Urothelium cell line (cell line): ENCODE results near the gene ARMCX2.
"Not testable (repeated sequence)": the region's sequence is repeated elsewhere in the genome, so short reads cannot be mapped to it uniquely, and the experiment has no call there.

Experiments
- DNase-seq: peaks from one replicate; pipeline ENCODE4 v3.0.0; 2011; ENCODE audit warnings: low spot score, mixed read lengths
- FAIRE-seq: peaks from 2 replicates; lab custom pipeline; 2011; peaks lifted over from hg19 to GRCh38; lab: Jason Lieb, UNC

ARMCX2 gene

GRCh38 chrX:101659601-101660063 is at the start of gene ARMCX2:
ARMCX2 (minus strand) TSS chrX:101659850; CDS start chrX:101657588, 2,262 bp downstream.
- DNase-seq (peak; percentile 76), FAIRE-seq (no peak)

GRCh38 chrX:101709384-101709783 is 49.7 kb upstream of the ARMCX2 start:
- DNase-seq = no peak
- FAIRE-seq = no peak

DNA sequence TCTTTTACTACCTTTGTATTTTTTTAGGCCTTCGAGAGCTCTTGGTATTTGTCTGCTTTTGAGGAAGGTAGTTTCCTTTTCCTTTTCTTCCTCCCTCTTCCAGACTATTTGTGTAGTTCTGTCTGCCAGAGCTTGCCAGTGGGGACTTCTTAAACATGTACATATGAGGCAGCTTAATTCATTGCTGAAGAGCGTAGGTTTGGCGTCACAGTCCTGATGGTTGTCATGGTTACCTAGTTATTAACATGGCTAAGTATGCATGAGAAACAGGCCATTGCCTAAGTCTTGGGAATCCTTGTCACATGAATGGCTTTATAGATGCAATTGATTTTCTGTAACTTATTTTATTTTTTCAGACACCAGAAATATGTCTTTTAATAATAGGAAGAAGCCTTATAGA is 48.5 kb upstream of the ARMCX2 start:
- no peak for FAIRE-seq
- DNase-seq = no peak

DNA sequence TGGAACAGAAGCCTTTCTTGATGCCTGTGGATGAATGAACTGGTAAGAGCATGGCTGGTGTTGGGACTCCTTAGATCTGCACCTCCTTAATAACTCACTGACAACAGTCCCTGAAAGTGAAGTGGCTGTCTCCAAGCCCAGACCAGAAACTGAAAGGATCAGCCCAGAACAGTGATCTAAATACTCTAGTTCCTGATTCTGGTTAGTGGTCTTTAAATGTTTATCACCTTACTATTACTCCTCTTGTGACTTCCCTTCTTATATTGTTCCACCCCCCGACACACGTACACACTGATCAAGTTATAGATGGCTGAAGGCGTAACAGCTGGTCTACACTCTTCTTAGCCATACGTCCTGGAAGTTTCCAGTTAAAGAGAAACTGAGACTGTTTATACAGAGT is 33.8 kb upstream of the ARMCX2 start:
- no peak for DNase-seq
- no peak for FAIRE-seq

GRCh38 chrX:101691835-101692234 is 32.2 kb upstream of the ARMCX2 start:
- no peak for FAIRE-seq
- no peak for DNase-seq

- no peak for DNase-seq
- FAIRE-seq = no peak
These were observed 26.9 kb upstream of the ARMCX2 start for GRCh38 chrX:101686574-101686973.

- DNase-seq = no peak
- no peak for FAIRE-seq
These were observed 26.3 kb upstream of the ARMCX2 start for GRCh38 chrX:101685923-101686322.

- DNase-seq (peak; percentile 17), FAIRE-seq (no peak)
These were observed 23.1 kb upstream of the ARMCX2 start for GRCh38 chrX:101682723-101683122.

GRCh38 chrX:101677028-101677427 is 17.4 kb upstream of the ARMCX2 start:
- DNase-seq (no peak), FAIRE-seq (no peak)

DNA sequence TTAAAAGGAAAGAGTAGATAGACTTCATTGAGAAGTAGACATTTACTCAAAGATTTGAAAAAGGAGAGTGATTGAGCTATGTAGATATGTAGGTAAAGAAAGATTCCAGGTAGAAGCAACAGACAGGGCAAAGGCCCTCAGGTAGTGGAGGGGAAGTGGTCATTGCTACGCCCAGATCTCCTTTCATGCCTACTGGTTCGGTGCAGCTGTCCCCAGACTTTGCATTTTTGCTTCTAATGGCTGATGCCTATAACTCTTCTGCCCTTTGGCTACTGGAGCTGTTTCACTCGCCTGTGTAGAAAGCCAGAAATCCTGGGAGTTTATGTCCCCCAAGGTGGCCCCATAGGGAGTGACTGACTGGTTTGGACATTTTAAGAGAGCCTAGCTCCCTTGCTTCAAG is 16.9 kb upstream of the ARMCX2 start:
- FAIRE-seq (no peak), DNase-seq (no peak)

- FAIRE-seq = no peak
- DNase-seq = no peak
These were observed 8.5 kb upstream of the ARMCX2 start for GRCh38 chrX:101668143-101668542.

DNA sequence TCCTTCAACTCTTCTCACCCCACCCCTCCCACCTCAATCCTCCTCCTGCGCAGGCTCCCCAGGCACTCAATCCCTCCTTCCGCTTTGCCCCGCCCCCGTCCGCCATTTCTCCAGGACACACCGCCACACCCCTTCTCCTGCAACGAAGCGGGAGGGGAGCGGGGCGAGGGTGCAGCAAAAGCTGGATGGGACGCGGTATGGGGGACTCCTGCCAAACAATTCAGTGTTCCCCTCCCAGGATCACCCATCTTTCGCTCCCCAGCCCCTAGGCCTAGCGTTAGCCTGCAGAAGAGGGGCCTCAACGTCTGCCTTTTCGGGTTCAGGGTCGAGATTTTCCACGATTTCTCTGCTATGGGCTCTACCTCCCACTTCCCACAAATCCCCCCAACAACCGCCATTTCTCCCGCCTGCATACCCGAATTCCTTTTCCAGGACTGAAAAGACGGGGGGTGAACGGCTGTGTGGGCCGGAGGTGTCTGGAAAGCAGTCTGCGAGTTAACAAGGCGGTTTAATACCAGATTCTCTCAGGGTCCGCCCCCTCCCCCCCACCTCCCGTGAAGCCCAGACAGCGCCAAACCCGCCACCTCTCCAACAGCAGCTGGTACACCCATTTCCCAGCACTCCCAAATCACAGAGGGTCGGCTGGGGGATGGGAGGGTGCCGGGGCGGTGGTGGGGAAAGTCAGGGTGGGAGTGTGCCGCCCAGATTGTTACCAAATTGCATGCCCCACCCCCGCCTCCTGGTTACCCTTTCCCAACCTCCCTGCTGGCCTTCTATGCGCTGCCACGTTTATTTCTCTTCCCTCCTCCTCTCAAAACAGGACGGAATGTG is 774 bp downstream of the ARMCX2 start:
- DNase-seq = peak; percentile 83

DNA sequence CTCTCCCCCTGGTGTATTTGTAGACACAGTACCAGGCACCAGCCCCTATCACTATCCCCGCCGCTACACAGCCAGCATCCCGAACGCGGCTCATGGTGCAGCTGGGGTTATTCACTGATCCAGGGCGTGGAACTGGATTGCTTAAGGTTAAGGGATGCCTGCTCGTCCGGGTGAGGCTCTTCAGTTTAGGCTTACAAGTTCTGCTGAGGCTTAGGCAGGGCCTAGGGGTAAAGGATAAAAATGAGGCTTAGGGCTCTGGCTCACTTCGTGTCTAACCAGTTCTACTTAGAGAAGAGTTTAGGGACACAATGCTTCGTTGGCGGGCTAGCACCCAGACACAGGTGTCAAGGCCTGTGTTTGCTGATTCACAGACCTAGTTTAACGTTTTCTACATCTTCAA is 2.2 kb downstream of the ARMCX2 start:
- FAIRE-seq (no peak), DNase-seq (no peak)

More for the DNA sequence above, 774 bp downstream of the ARMCX2 start:
- no peak for FAIRE-seq

GRCh38 chrX:101656817-101657216 is 2.8 kb downstream of the ARMCX2 start:
- FAIRE-seq = no peak
- no peak for DNase-seq

GRCh38 chrX:101655534-101655933 is 4.1 kb downstream of the ARMCX2 start:
- no peak for FAIRE-seq
- no peak for DNase-seq

DNA sequence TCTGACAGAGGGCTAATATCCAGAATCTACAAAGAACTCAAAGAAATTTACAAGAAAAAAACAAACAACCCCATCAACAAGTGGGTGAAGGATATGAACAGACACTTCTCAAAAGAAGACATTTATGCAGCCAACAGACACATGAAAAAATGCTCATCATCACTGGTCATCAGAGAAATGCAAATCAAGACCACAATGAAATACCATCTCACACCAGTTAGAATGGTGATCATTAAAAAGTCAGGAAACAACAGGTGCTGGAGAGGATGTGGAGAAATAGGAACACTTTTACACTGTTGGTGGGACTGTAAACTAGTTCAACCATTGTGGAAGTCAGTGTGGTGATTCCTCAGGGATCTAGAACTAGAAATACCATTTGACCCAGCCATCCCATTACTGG is 11.9 kb downstream of the ARMCX2 start:
- not testable (repeated sequence) for DNase-seq, FAIRE-seq

DNA sequence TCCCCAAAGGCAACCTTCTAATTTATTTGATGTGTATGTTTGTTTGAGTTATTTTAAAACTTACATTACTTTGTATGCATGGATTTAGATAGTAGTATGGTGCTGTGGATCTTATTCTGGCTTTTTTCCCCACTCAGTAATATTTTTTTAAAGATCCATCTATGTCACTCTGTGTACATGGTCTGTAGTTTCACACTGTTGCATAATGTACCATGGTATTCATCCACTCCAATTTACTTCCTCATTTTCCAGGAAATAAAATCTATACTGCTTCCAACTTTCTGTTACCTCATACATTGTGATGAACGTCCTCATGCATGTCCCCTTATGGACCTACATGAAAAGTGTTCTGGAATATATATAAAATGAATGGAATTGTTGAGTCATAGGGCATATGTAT is 17.6 kb downstream of the ARMCX2 start:
- FAIRE-seq (no peak), DNase-seq (no peak)

DNA sequence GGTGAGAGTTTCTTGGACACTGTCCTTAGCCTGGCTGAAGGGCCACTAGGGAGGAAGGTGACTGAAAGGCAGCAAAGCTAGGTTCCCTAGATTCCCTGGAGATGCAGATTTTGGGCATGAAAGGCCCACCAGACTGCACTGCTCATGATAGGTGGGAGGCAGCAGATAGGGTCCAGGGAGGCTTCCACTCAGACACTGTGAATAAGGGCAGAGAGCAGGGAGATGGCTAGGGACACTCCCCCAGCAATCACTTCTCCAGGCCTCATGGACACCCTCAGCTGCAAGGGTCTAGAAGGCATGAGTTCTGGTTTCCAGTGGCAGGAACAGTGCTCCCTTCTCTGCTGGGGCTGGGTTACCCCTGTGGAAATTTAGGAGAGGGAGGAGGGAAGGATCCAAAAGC is 20.1 kb downstream of the ARMCX2 start:
- no peak for DNase-seq
- no peak for FAIRE-seq

GRCh38 chrX:101619364-101619763 is 40.3 kb downstream of the ARMCX2 start:
- FAIRE-seq (no peak), DNase-seq (peak; percentile 14)

GRCh38 chrX:101617211-101618191 is 42.1 kb downstream of the ARMCX2 start, which contains the start of gene ARMCX6:
ARMCX6 (minus strand) TSS chrX:101618000; CDS start chrX:101616620, 1,380 bp downstream.
- FAIRE-seq (no peak), DNase-seq (peak; percentile 74)

DNA sequence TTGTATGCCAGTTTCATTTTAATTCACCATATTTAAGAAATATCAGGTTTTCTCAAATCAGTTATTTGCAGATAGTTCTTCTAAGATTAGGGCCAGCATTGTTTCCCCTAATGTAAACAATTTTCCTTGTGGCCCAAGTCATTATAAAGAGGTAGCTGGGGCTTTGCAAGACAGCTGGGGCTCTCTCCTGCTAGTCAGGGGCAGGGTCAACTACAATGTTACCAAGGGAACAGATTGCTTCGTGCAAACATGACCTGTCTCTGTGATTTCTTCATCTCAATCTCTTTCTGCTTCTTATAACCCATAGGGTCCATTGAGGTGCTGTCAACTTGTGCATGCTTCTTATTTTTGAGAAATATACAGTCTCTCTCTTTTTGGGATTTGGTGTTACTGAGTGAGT is 53.9 kb downstream of the ARMCX2 start:
- FAIRE-seq (no peak), DNase-seq (no peak)
